SK-N-SH (cell line): ENCODE results near the gene C14orf93. TPM values are rescaled to one million over a fixed set of nuclear protein-coding genes. Genes with fewer than 3 reads are reported as not detected.

Experiments
- CTCF ChIA-PET: fragments of 300-600, 350-600 bp; formaldehyde crosslinking; extraction: SDS; loops from one replicate; lab custom pipeline; 2021; lab: Yijun Ruan, JAX
- POLR2A ChIA-PET: fragments of 350-600 bp; sonication (Branson Sonifier 250); formaldehyde crosslinking; extraction: SDS; loops from one replicate; lab custom pipeline; 2020; ENCODE audit warnings: antibody characterized with exemption, inconsistent platforms; lab: Yijun Ruan, JAX
- DNase-seq: peaks from one replicate; pipeline ENCODE4 v3.0.0; 2012
- H2AFZ ChIP-seq: fragments of 200-600 bp; sonication (generic); 2 replicates; pipeline ENCODE4 v1.8.1; 2016; ENCODE audit warnings: antibody characterized with exemption, mild to moderate bottlenecking, low read depth
- H3F3A ChIP-seq: fragments of 200-600 bp; sonication (generic); replicated peaks from 2 replicates; pipeline ENCODE3; 2016; ENCODE audit warnings: antibody characterized with exemption, mild to moderate bottlenecking; ENCODE audit not compliant: insufficient read depth
- H3K27ac ChIP-seq, 2 experiments: fragments of 200-500 bp in 1 of 2; fragments of 200-600 bp in 1 of 2; sonication (Bioruptor generic) in 1 of 2; sonication (generic), shearing (Covaris generic) in 1 of 2; 2 replicates each; pipeline versions ENCODE4 v1.5.1 to v1.6.1; 2014 to 2016; ENCODE audit warnings: low read depth in 2 of 2, inconsistent platforms in 1 of 2, low read length in 1 of 2, mild to moderate bottlenecking in 1 of 2, mixed read lengths in 1 of 2
- H3K27me3 ChIP-seq: fragments of 200-600 bp; sonication (generic), shearing (Covaris generic); 2 replicates; pipeline ENCODE4 v1.6.1; 2016; ENCODE audit warnings: mixed run types; ENCODE audit not compliant: insufficient read depth
- H3K36me3 ChIP-seq, 2 experiments: fragments of 200-500 bp in 1 of 2; fragments of 200-600 bp in 1 of 2; sonication (Bioruptor generic) in 1 of 2; sonication (generic) in 1 of 2; replicated peaks in 1 of 2; 2 replicates each; pipeline versions ENCODE3 to v1.5.1; 2014 to 2016; ENCODE audit warnings: low read length in 1 of 2, mild to moderate bottlenecking in 1 of 2; ENCODE audit not compliant: insufficient read depth in 2 of 2, control insufficient read depth in 1 of 2
- H3K4me1 ChIP-seq, 2 experiments: fragments of 200-500 bp in 1 of 2; fragments of 200-600 bp in 1 of 2; sonication (Bioruptor generic) in 1 of 2; sonication (generic), shearing (Covaris generic) in 1 of 2; 2 replicates each; pipeline versions ENCODE4 v1.5.1 to v1.6.1; 2014 to 2016; ENCODE audit warnings: low read depth in 1 of 2, low read length in 1 of 2, mixed run types in 1 of 2; ENCODE audit not compliant: insufficient read depth in 2 of 2, control insufficient read depth in 1 of 2
- H3K4me2 ChIP-seq: fragments of 200-600 bp; sonication (generic), shearing (Covaris generic); 2 replicates; pipeline ENCODE4 v1.6.1; 2017; ENCODE audit warnings: mixed run types
- H3K4me3 ChIP-seq, 2 experiments: fragments of 200-500 bp in 1 of 2; fragments of 200-600 bp in 1 of 2; sonication (Bioruptor generic) in 1 of 2; sonication (generic), shearing (Covaris generic) in 1 of 2; 2 replicates each; pipeline versions ENCODE4 v1.5.1 to v1.8.1; 2014 to 2016; ENCODE audit warnings: low read depth in 2 of 2, inconsistent platforms in 1 of 2, low read length in 1 of 2, mild to moderate bottlenecking in 1 of 2, mixed read lengths in 1 of 2, moderate library complexity in 1 of 2
- H3K79me2 ChIP-seq: fragments of 200-600 bp; sonication (generic); 2 replicates; pipeline ENCODE4 v1.8.1; 2017; ENCODE audit warnings: mild to moderate bottlenecking; ENCODE audit not compliant: insufficient read depth
- H3K9ac ChIP-seq: fragments of 200-600 bp; sonication (generic); 2 replicates; pipeline ENCODE4 v1.6.1; 2017; ENCODE audit warnings: mixed run types
- H3K9me2 ChIP-seq: fragments of 200-600 bp; sonication (generic); 2 replicates; pipeline ENCODE4 v1.6.1; 2017; ENCODE audit warnings: mixed run types
- H3K9me3 ChIP-seq: fragments of 200-600 bp; sonication (generic); 2 replicates; pipeline ENCODE4 v1.6.1; 2017; ENCODE audit warnings: mixed run types, mild to moderate bottlenecking, moderate library complexity
- H4K20me1 ChIP-seq: fragments of 200-600 bp; sonication (generic); 2 replicates; pipeline ENCODE4 v1.6.1; 2017; ENCODE audit warnings: mild to moderate bottlenecking, mixed run types; ENCODE audit not compliant: insufficient read depth
- CHD2 ChIP-seq: fragments of 150-350 bp; IDR thresholded peaks from 2 replicates; pipeline ENCODE4 v1.6.1; 2018; ENCODE audit warnings: low read length; ENCODE audit not compliant: partially characterized antibody
- CTCF ChIP-seq: fragments of 200-600 bp; sonication (generic); IDR thresholded peaks from 2 replicates; pipeline ENCODE4 v1.6.1; 2017; ENCODE audit warnings: antibody characterized with exemption, mild to moderate bottlenecking, moderate library complexity
- EP300 ChIP-seq, 2 experiments: IDR thresholded peaks; 2 replicates each; pipeline versions ENCODE4 v1.4.0 to v1.6.1; 2012; ENCODE audit warnings: borderline replicate concordance in 1 of 2, low read depth in 1 of 2, low read length in 1 of 2
- EZH2phosphoT487 ChIP-seq: fragments of 200-600 bp; sonication (generic); IDR thresholded peaks from 2 replicates; pipeline ENCODE4 v1.6.1; 2017; ENCODE audit warnings: low read depth, mixed run types, mild to moderate bottlenecking, antibody characterized with exemption, moderate library complexity, borderline replicate concordance
- FOSL2 ChIP-seq: IDR thresholded peaks from 2 replicates; pipeline ENCODE4 v1.4.0; 2012; ENCODE audit warnings: low read depth, mild to moderate bottlenecking, moderate library complexity, borderline replicate concordance
- FOXM1 ChIP-seq: IDR thresholded peaks from 2 replicates; pipeline ENCODE4 v1.4.0; 2012; ENCODE audit warnings: low read depth, mild to moderate bottlenecking
- GABPA ChIP-seq: IDR thresholded peaks from 2 replicates; pipeline ENCODE4 v1.4.0; 2012; ENCODE audit warnings: low read depth, mild to moderate bottlenecking
- GATA2 ChIP-seq: sonication (generic); formaldehyde crosslinking; IDR thresholded peaks from 2 replicates; pipeline ENCODE4 v1.5.0; 2020; ENCODE audit warnings: mild to moderate bottlenecking, missing genetic modification reagents
- JUND ChIP-seq: IDR thresholded peaks from 2 replicates; pipeline ENCODE4 v1.4.0; 2012
- NFIC ChIP-seq: IDR thresholded peaks from 2 replicates; pipeline ENCODE4 v1.4.0; 2012; ENCODE audit warnings: borderline replicate concordance
- NRF1 ChIP-seq: IDR thresholded peaks from 2 replicates; pipeline ENCODE4 v1.6.1; 2012; ENCODE audit warnings: low read depth, mild to moderate bottlenecking, low read length
- POLR2AphosphoS5 ChIP-seq: IDR thresholded peaks from 2 replicates; pipeline ENCODE4 v1.6.1; 2012; ENCODE audit warnings: low read depth, low read length
- RCOR1 ChIP-seq: fragments of 150-350 bp; IDR thresholded peaks from 2 replicates; pipeline ENCODE4 v1.6.1; 2017; ENCODE audit warnings: antibody characterized with exemption, low read length
- REST ChIP-seq: IDR thresholded peaks from 2 replicates; pipeline ENCODE4 v1.6.1; 2012; ENCODE audit warnings: mild to moderate bottlenecking, low read depth, low read length, moderate library complexity
- TAF1 ChIP-seq: IDR thresholded peaks from 2 replicates; pipeline ENCODE4 v1.6.1; 2012; ENCODE audit warnings: low read depth, mild to moderate bottlenecking, low read length, moderate library complexity, borderline replicate concordance
- USF2 ChIP-seq: fragments of 150-350 bp; IDR thresholded peaks from 2 replicates; pipeline ENCODE4 v1.6.1; 2017; ENCODE audit warnings: antibody characterized with exemption, low read length, low read depth, borderline replicate concordance
- YY1 ChIP-seq: IDR thresholded peaks from 2 replicates; pipeline ENCODE4 v1.4.0; 2012; ENCODE audit warnings: low read depth, mild to moderate bottlenecking
- WGBS: methylation state at CpG from one replicate; pipeline ENCODE4 v1.1.6; 2017; ENCODE audit warnings: low lambda C conversion rate; 5-methylcytosine and 5-hydroxymethylcytosine counted together
- polyA plus RNA-seq, 3 experiments: library from polyadenylated mRNA; depleted of rRNA; stranded (reverse); fragments of >200 nt; gene quantifications; 2 replicates each; pipeline ENCODE4 v1.2.3, GENCODE V29; 2012
- TF ChIP-seq, protein P1 (sequence below): IDR thresholded peaks from 2 replicates; pipeline ENCODE4 v1.4.0; 2012; ENCODE audit warnings: low read depth

Gene C14orf93
- polyA plus RNA-seq, 1 of the 3 experiments (the other 2 are of a cell fraction): 9.1 TPM

DNA sequence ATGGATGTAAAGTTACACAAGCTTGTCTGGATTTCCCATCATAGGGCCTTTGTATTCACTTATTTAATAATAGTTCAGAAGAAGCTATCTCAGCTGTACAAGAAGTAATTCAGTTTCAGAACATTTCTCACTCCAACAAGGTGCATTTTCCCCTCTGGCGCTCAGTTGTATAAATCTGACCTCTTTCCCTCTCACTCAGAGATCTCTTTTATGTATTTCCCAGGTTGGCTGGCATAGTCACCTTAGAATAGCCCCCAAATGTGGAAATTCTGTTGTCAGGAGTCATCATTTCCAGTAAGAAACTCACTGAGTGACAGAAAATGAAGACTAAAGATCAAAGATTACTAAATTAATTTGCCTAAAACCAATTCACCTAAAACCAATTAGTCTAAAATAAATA, 38.8 kb downstream of the C14orf93 start (continued):
- TF ChIP-seq REST (no peak), GATA2 (no peak), RCOR1 (no peak), EP300 (IDR thresholded peaks at IDR 0.05; ENCODE audit: borderline replicate concordance in 1 of 2, low read depth in 1 of 2, low read length in 1 of 2) (no peak), TAF1 (no peak), NRF1 (no peak)

DNA sequence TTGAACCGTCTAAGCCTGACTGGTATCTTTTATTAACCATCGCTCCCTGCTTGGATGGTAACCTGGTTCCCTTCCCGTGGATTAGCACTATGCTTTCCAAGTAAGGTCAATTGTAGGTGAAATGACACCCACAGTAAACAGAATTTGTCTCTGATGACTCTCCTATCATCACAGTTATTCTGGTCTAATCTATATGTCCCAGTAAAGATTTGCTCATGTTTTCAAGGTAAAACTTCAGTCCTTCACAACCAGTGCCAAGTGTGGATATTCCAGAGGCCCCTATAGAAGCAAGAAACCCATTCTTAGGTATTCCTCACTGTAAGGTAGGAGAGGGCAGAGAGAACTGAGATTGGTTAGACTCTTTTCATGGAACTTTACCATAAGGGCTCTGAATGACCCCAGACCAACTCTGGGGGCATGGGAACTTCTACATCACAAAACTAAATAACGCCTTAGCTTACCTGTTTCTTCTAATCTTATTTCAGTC, 43.1 kb downstream of the C14orf93 start:
- 77% methylated on average over 4 of the region's 4 CpGs for WGBS
- Histone ChIP-seq H3K27me3 (no peaks in the 10 kb centered on the region), H3K79me2 (no peaks in the 10 kb centered on the region), H3K9me2 (no peaks in the 10 kb centered on the region), H4K20me1 (no peaks in the 10 kb centered on the region), H3F3A (peaks cover 19% of the 10 kb centered on the region), H3K27ac (no peak overlapping the region), H2AFZ (no peak overlapping the region), H3K4me2 (no peak overlapping the region), H3K9me3 (no peaks in the 10 kb centered on the region), H3K9ac (no peak overlapping the region), H3K4me3 (no peak overlapping the region), H3K4me1 (no peaks in the 10 kb centered on the region), H3K36me3 (peaks cover under 1 to 10% of the 10 kb centered on the region in 2 experiments)
- no peak for DNase-seq
- ChIA-PET CTCF (interaction anchor here (0.6 to 3.2 kb wide), 6 partner anchors 16 to 102 kb away, joined by 3 to 17 read pairs (median 4); partner anchors contain the start of genes AJUBA and PSMB5), POLR2A (no interaction called here)
- TF ChIP-seq GATA2: no peak
- no peak for TF ChIP-seq FOXM1
- TF ChIP-seq CHD2: no peak
- TF ChIP-seq POLR2AphosphoS5: no peak; the same call in 1 of the 2 replicates
- no peak for TF ChIP-seq TAF1
- no peak for TF ChIP-seq USF2
- TF ChIP-seq, protein P1, sequence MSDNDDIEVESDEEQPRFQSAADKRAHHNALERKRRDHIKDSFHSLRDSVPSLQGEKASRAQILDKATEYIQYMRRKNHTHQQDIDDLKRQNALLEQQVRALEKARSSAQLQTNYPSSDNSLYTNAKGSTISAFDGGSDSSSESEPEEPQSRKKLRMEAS: no peak
- no peak for TF ChIP-seq GABPA
- no peak for TF ChIP-seq EP300 (IDR thresholded peaks at IDR 0.05; ENCODE audit: borderline replicate concordance in 1 of 2, low read depth in 1 of 2, low read length in 1 of 2)
- no peak for TF ChIP-seq NFIC
- TF ChIP-seq JUND: no peak
- TF ChIP-seq REST: no peak
- no peak for TF ChIP-seq CTCF
- no peak for TF ChIP-seq YY1
- no peak for TF ChIP-seq FOSL2
- TF ChIP-seq EZH2phosphoT487: no peak
- TF ChIP-seq, all 33 proteins: peak for 0
